GM21528 (cell line): ENCODE data around the gene SLC45A1.

Source experiments
- ATAC-seq: cut with Tn5 transposase; IDR thresholded peaks from one replicate; pipeline ENCODE4 v1.9.1; 2021; ENCODE audit warnings: mild to moderate bottlenecking, moderate library complexity; ENCODE audit not compliant: unreplicated experiment, low FRiP score

Gene SLC45A1

GRCh38 chr1:8351693-8352470 lies 34.0 kb downstream of the SLC45A1 start:
- no peak for ATAC-seq

GRCh38 chr1:8352471-8352845 lies 34.5 kb downstream of the SLC45A1 start:
- ATAC-seq: no peak

- no peak for ATAC-seq
These were observed 35.2 kb downstream of the SLC45A1 start for GRCh38 chr1:8352886-8353785.

- no peak for ATAC-seq
These were observed 36.1 kb downstream of the SLC45A1 start for GRCh38 chr1:8354038-8354437.

GRCh38 chr1:8355439-8356255 lies 37.7 kb downstream of the SLC45A1 start:
- no peak for ATAC-seq

GRCh38 chr1:8356256-8357209 lies 38.6 kb downstream of the SLC45A1 start:
- ATAC-seq: no peak

- ATAC-seq: no peak
These were observed 39.6 kb downstream of the SLC45A1 start for GRCh38 chr1:8357329-8358101.

- ATAC-seq: no peak
These were observed 40.5 kb downstream of the SLC45A1 start for GRCh38 chr1:8358241-8358896.

- ATAC-seq: no peak
These were observed 41.1 kb downstream of the SLC45A1 start for GRCh38 chr1:8358897-8359616.

- no peak for ATAC-seq
These were observed 41.9 kb downstream of the SLC45A1 start for GRCh38 chr1:8359617-8360481.

- no peak for ATAC-seq
These were observed 42.7 kb downstream of the SLC45A1 start for GRCh38 chr1:8360493-8361197.

- no peak for ATAC-seq
These were observed 43.4 kb downstream of the SLC45A1 start for GRCh38 chr1:8361198-8361849.

- no peak for ATAC-seq
These were observed 44.8 kb downstream of the SLC45A1 start for GRCh38 chr1:8362701-8363101.

- ATAC-seq: no peak
These were observed 45.4 kb downstream of the SLC45A1 start for GRCh38 chr1:8363186-8363766.

GRCh38 chr1:8363767-8364301 lies 45.9 kb downstream of the SLC45A1 start:
- ATAC-seq: no peak
